HG02678 (cell line): ENCODE measurements around the gene PHYHD1.
"Not testable (repeated sequence)": the region's sequence is repeated elsewhere in the genome, so short reads cannot be mapped to it uniquely, and the experiment has no call there.

Experiments
- ATAC-seq: cut with Tn5 transposase; IDR thresholded peaks from one replicate; pipeline ENCODE4 v1.9.1; 2021; ENCODE audit warnings: mild to moderate bottlenecking, moderate library complexity; ENCODE audit not compliant: unreplicated experiment

PHYHD1 gene

DNA sequence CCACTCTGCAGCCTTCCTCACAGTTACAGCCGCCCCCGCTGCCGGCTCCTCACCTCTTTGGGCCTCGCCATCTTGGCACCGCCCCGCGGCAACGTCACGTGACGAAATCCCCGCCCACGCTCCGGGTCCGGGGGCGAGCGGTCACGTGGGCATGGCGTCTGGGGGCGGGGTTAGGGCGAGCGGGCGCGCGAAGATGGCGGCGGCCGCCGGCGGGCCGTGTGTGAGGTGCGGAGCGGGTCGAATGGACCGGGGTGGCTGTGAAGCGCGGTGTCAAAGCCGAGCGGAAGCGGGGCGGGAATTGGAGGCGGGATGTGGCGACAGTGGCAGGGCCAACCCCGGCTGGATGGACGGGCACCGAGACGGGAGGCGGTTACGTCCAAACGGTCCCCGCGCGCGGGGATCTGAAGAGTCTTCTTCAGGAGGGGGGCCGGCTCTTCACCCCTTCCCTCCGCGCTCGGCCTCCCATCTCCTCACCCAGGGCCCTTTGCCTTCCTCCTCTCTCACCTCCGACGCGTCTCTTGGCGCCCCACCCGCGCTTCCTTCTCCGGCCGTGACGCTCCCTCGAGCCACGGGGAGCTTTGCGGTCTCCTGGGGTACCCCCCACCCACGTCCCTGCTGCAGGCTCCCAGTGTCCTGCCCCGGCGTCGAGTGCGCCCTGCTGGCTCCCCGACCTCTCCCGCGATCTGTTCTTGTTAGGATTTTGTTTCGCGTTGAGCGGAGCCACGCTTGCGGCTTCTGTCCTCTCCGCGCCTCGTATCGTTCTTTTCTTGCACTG lies 26.9 kb downstream of the PHYHD1 start, which contains the start of the genes DOLK and NUP188:
DOLK (minus strand) TSS at position 77 of the 775 bp plus-strand sequence. CDS start 300 bp downstream, outside the sequence.
NUP188 (plus strand) TSS at position 173 of the 775 bp plus-strand sequence; CDS start at position 194, 21 bp downstream.
- peak; percentile 80 for ATAC-seq

GRCh38 chr9:128961403-128961802 lies 40.6 kb downstream of the PHYHD1 start:
- ATAC-seq = not testable (repeated sequence)

GRCh38 chr9:128969491-128969890 lies 48.7 kb downstream of the PHYHD1 start:
- ATAC-seq = no peak

GRCh38 chr9:128972956-128973355 lies 52.2 kb downstream of the PHYHD1 start:
- ATAC-seq = no peak

- ATAC-seq = no peak
Measured at GRCh38 chr9:128979111-128979510, 58.3 kb downstream of the PHYHD1 start.

DNA sequence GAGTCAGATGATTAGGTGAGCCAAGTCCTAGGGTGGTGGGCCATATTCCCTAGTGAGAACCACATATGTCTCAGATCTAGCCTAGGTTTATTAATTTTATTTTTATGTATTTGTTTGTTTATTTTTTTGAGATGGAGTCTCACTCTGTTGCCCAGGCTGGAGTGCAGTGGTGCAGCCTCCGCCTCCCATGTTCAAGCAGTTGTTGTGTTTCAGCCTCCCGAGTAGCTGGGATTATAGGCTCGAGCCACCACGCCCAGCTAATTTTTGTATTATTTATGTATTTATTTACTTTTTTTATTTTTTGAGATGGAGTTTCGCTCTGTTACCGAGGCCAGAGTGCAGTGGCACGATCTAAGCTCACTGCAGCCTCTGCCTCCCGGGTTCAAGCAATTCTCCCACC lies 62.8 kb downstream of the PHYHD1 start:
- ATAC-seq = no peak

- ATAC-seq = no peak
Measured at GRCh38 chr9:128986671-128987070, 65.9 kb downstream of the PHYHD1 start.

DNA sequence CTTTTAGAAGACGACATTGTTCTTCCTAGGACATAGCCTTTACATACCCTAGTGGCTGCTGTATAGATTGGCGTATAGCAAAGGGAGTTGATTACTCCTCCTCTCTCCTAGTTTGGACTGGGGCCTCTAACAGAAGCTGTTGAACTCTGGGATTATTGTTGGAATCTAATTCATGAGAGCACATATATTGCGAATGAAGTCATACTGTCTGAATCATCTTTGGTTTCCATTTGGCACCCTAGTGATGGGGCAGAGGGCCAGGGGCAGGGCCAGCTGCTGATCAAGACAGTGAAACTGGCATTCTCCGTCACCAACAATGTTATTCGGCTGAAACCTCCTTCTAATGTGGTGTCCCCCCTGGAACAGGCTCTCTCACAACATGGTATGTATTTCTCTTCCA lies 67.0 kb downstream of the PHYHD1 start:
- ATAC-seq = no peak
